Eye (tissue), 1 donor: Measurements from ENCODE around the gene TMEM203.

Experiments used
- DNase-seq: peaks from one replicate; pipeline ENCODE4 v3.0.0-alpha.2; 2015

Gene TMEM203

DNA sequence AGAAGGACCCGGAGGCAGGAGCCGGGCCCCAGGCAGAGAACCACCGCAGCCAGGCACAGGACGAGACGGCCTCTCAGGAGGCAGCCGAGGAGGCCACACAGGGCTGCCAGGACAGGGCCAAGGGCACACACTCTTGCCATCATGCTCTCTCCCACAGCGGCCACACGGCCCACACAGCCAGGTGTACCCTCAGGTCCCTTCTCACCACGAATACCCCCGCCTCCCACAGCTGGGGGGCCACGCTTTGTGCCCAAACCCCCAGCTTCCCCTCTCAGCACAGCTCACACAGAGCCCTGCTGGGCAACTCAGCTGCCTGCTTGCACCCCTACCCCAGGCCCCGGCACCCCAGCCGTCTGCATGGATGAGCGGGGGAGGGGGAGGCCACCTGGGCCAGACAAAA is 11.7 kb downstream of the TMEM203 start:
- DNase-seq, result no peak

DNA sequence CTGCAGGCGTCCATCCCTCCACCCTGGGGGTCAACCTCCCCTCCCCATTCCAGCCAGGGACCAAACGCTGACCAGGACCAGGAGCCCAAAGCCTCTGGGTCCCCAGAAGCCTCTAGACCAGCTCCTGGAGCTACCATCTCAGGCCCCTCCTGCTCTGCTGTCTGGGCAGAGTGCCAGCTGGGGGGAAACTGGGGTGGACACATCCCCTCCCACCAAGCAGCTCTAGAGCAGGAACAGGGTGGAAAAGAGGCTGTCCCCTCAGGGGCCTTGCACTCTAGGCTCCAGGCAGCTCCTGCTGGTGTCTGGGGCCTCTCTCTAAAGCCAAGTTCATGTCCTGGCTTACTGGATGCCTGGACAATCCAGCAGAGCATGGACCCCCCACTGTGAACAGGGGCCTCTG is 12.6 kb downstream of the TMEM203 start:
- peak; percentile 13 for DNase-seq

DNA sequence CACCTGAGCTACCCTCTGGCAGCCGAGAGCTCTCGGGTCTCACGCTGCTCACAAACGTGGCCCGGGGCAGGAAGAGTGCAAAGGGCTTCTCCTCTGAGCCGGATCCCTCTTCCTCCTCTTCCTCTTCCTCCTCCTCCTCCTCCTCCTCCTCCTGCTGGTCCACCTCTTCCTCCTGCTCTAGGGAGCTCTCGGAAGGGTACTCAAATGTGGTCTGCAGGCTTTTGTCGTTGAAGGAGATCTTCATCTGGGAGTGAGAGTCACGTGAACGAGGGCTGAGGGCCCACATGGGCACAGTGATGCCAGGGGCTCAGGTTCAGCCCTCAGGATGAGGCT is 13.0 kb downstream of the TMEM203 start:
- DNase-seq, result no peak

DNA sequence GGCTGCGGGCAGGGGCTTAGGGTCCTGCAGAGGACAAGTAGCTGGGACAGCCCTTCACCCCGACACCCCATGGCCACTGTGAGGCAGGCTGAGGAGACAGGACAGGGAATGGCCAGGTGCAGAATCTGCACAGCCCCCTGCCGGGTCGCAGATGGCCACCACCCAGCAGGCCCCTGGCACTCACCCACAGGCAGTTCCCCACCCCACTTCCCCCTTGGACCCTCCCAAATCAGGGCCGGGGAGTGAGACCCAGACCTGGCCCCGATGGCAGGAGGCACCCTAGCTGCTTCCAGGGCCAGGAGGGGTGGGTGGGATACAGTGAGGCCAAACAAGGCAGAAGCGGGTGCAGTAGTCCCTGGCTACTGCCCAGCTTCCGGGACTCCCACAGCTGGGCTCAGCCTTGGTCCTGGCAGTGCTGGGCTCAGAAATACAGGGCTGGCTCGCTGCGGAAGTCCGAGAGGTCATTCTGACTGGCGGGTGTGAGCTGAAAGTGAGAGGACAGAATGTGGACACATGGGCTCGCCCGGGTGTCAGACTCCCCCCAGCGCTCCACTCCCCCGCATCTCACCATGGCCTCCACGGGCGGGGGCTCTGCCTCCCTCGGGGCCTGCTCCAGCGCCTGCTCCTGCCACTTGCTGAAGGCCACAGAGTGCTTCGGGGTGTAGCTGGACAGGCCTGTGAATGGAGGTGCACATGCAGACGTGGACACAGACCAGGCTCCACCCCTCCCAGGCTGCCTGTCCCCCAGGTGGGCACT is 13.6 kb downstream of the TMEM203 start:
- no peak for DNase-seq

DNA sequence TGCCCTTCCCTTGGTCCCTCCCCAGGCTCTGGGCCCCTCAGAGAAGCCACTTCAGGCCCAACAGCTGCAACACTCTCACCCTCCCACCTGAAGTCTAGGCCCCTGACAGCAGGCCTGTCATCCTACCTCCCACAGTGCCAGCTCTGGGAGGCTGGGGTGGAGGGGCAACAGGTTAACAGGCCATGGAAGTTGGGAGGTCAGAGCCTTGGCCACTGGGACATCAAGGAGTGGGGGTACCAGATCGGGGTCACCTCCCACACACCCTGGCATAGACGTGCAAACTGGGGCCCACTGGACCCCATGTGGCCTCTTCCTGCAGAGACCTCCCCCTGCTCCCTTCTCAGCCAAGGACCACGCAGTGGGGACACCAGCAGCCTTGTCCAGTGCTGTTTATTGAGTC is 14.2 kb downstream of the TMEM203 start:
- DNase-seq, result no peak

DNA sequence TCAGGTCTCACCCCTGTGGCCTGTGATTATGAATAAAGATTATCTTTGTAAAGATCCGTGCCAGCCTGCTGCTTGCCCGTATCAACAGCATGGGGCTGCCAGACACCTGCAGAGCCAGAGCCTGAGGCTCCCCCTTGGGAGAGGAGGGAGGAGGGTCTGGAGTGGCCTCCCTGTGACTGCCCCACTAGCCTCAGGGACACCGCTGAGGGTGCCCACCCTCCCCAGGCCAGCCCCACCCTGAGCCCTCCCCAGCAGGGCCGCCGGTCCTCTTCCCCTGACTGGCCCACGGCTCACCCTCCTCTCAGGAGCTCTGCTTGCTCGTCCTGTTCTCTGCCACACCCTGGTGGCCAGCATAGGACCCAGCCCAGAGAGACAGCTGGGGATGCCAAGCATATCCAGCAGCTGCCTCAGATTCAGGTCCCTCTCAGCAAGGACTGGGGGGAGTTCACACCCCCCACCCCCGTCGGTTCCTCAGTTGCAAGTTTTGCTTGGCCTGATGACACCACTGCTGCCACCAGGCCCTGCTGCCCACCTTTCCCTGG is 15.1 kb downstream of the TMEM203 start:
- no peak for DNase-seq

DNA sequence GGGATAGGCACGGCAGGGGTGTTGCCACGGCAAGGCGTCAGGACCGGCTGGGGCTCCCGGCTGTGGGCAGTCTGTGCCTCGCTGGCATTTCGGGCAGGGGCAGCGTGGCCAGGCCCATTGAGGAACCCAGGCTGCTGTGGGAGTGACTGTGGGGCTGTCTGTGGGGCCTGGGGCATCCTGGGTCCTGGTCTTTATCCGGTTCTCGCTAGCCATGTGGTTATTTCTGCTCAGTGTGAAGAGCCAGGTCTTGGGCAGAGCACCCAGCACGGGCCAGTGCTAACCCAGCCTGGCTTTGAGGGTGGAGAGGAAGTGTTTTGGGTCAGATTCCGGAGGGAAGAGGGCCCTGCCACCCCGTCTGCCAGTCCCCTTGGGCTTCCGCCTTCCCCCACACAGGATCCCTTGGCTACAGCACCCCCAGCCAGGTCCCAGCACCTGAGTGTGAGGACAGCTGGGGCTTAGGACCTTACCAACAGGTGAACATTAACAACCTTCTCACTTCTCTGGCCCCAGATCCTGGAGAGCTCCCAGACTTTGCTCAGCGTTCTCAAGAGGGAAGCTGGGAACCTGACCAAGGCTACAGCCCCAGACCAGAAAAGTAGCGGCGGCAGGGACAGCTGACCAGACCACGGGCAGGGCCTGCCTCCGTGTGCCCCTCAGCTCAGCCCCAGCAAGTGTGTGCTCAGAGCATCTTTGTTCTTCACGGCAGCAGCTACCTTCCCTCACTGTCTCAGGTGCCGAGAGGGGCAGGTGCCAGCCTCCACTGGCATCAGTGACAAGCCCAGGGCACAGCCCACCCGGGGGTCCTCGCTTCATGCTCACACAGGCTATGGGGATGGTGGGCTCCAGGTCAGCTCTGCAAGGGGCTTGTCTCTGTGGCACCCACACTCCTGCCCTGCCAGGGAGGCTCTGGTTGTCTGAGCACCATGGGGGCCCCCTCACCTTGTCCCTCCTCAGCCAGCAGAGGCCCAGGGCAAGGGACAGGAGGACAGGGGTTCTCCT is 15.9 kb downstream of the TMEM203 start:
- no peak for DNase-seq

DNA sequence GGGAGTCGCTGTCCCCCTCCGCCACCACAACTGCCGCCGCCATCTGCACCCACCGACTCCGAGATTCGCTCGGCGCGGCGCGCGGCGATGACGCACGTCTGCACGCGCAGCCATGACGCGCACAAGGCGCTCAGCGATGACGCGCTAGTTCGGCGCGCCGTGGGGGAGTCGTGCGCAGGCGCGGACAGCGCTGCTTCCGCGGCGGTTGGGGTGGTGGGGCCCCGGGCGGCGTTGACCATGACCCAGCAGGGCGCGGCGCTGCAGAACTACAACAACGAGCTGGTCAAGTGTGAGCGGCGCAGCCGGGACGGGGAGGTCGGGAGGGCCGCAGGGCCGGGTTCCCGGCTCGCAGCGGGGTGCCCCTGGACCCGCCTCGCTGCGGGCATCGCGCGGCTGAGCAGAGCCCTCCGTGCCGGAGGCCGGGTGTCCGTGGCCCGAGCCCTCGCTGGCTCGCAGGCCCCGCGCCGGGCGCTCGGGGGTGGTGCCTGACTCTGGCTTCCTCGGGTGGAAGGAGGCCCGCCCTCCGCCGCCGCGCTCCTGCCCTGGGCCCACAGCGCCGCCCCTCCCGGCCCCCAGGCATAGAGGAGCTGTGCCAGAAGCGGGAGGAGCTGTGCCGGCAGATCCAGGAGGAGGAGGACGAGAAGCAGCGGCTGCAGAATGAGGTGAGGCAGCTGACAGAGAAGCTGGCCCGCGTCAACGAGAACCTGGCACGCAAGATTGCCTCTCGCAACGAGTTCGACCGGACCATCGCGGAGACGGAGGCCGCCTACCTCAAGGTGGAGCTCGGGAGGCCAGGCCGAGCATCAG is 16.8 kb downstream of the TMEM203 start, which contains the start of the genes ANAPC2 and SSNA1:
Gene ANAPC2 (minus strand): TSS at position 71 of the 807 bp plus-strand sequence. CDS start 28 bp downstream, at position 43.
Gene SSNA1 (plus strand): TSS at position 187 of the 807 bp plus-strand sequence. CDS start 51 bp downstream, at position 238.
- DNase-seq, result peak; percentile 98

DNA sequence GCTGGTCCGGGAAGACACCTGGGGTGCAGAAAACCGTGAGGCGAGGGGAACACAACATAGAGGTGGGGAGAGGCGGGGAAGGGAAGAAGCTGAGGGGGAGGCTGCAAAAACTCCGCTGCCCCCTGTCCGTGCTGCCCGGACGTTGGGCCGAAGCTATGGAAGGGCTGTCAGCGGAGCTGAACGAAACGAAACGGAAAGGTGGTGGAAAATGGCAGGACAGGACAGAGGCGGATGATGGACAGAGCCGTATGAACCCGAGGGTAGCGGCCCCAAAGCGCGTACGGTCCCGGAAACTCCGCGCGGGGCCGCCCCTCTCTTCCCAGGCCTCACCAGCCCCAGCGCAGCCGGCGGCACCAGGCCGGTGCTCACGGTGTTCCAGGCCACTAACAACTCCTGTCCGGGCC is 17.4 kb downstream of the TMEM203 start:
- DNase-seq, result no peak

DNA sequence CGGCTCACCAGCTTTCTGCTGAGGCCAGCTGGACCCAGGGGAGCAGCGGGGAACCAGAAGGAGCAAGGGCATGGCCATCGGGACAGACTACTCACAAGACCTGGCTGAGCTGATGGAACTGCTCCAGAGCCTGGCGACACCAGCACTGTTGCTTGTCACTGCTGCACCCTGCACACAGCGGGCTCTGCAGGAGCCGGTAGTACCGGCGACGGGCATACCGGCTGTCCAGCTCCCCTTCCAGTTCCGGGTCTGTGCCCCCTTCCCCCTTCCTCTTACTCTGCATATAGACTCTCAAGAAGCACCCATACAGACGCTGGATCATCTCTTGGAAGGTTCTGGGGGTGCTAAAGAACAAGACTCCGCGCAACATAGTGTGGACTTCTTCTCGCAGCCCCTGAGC is 18.1 kb downstream of the TMEM203 start:
- DNase-seq, result no peak

DNA sequence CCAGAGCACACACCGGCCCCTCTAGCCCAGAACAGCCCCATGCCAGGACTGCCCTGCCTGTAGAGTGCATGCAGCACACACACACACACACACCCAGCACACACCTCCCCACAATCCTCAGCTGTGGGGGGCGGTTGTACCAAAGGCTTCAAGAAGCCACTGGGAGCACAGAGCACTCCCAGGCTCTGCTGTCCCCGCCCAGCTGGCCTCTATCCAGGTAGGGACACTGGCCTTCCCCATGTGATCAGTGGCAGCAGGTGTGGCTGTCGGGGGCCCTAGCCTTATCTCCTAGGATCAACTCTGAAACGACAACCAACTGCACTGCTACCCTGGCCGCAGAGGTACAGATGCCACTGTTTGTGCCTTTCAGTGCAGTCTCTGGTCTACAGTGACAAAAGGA is 19.1 kb downstream of the TMEM203 start:
- DNase-seq, result no peak

DNA sequence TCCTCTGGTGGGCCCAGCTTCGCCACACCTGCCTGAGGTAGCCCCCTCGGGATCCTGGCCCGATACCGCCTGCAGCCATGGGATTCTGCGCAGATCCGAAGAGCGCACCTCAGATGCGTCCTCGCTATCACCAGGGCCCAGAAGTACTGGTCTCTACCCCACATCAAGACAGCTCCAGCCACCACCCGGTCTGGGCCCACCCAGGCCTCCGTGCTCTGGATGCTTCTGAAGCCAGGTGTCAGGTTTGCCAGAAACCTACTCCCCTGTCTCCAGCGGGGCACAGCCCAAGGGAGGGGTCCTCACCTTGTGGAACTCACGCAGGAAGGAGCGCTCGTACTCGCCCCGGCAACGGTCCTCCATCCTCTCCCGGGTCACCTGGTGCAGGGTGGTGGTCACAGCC is 19.5 kb downstream of the TMEM203 start:
- no peak for DNase-seq

DNA sequence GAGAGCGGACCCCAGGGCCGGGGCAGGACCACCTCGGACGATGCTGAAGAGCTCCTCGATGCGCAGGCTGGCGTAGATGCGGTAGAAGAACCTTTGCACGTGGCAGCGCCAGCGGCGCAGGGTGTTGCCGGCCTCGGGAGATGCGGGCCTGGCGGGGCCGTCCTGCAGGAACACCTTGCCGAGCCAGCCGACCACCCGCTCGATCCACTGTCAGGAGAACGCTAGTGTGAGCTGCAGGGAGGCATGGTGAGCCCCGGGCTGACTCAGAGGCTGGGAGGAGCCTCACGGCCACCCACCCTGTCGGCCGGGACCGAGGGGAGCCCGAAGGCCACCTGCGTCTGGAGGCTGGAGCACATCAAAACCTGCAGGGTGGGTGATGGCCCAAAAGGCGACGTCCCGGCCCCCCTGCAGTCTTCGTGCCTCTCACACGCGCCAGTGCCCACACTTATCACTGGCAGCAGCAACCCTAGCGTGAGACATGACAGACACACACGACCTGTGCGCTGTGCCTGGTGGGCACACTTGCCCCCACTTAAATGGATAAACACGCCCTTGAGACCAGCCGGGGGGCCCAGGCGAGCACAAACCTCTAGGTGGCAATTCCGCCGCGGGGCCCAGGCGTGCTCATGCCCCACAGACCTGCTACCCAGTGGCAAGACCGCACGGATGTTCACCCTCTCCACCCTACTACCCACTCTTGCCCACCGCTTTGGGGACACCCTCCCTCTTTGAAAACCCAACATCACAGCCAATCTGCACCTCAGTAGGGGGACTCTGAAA is 20.4 kb downstream of the TMEM203 start:
- no peak for DNase-seq

DNA sequence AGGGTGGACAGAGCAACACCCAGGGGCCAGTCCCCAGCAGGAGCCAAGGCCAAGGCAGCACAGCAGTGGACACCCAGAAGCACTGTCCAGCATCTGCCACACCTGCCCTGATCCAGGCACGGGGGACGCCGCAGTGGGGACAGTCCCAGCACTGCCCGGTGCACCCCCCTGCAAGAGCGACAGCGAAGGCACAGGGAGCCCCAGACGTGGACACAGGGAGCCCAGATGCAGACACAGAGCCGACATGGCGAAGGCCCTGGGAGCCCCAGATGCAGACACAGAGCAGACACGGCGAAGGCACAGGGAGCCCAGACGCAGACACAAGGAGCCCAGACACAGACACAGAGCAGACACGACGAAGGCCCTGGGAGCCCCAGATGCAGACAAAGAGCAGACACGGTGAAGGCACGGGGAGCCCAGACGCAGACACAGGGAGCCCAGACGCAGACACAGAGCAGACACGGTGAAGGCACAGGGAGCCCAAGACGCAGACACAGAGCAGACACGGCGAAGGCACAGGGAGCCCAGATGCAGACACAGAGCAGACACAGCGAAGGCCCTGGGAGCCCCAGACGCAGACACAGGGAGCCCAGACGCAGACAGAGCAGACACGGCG is 21.4 kb downstream of the TMEM203 start:
- no peak for DNase-seq

DNA sequence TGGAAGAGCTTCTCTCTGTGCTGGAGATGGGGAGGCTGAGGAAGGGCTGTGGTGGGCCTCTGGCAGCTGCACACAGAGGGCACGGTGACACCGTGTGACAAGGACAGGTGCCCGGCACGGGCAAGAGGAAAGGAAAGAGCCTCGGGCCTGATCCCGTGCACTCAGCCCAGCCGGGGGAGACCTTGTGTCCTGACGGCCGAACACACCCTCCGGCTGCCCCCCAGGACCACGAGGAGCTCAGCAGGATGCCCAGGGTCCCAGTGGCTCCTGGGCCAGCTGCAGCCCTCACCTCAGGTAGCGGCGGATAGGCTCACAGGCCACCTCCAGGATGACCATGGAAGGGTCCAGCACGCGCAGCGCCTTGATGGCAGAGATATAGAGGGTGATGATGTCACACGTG is 22.6 kb downstream of the TMEM203 start:
- DNase-seq, result no peak

DNA sequence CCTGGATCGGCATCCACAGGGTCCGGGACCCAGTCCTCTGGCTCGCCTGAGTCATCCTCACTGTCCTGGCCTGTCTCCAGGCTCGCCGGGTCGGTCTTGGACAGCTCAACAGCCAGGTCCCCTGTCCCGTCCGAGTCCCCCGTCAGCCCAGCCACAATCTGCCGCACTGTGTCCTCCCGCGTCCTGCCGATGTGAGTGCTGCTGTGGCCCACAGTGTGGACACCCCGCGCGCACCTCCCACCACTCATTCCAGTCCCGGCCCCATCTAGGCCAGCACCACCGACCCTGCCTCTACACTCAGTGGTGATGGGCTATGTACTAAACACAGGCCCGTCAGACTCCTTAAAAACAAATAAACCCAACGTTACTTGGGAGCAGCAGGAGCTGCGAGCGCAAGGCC is 23.8 kb downstream of the TMEM203 start:
- no peak for DNase-seq

DNA sequence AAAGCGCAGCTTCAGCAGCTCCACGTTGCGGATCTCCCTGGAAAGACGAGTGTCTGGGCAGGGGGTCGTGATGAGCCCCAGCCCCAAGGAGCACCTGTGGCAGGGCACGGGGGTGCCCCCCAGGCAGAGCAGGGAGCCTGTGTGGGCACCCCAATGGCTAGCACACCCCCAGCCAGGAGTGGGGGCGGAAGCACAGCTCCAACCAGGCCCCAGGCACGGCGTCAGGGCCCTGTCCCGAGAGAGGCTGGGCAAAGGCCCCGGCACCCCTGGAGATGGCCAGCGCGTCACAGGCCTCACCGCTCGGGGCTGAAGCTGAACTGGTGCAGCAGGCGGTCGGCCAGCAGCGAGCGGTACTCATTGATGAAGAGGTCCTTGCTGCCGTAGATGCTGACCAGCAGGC is 25.0 kb downstream of the TMEM203 start:
- DNase-seq, result no peak

DNA sequence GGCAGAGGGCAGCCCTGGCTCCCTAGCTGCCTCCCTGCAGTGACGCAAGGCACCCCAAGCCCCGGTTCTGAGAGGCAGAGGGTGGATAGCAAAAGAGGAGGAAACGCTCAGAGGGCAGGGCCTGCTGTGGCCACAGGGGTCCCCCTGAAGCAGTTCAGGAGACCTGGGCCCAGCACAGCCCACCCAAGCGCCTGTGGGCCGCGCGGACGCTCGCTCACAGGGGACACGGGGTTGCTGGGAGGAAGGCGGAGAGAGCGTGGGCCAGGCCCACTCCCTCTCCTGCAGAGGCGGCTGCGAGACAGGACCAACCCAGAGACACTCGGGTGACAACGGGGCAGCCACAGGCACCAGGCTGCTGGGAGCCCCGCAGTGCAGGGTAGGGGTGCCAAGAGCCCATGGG is 25.7 kb downstream of the TMEM203 start:
- DNase-seq, result no peak

DNA sequence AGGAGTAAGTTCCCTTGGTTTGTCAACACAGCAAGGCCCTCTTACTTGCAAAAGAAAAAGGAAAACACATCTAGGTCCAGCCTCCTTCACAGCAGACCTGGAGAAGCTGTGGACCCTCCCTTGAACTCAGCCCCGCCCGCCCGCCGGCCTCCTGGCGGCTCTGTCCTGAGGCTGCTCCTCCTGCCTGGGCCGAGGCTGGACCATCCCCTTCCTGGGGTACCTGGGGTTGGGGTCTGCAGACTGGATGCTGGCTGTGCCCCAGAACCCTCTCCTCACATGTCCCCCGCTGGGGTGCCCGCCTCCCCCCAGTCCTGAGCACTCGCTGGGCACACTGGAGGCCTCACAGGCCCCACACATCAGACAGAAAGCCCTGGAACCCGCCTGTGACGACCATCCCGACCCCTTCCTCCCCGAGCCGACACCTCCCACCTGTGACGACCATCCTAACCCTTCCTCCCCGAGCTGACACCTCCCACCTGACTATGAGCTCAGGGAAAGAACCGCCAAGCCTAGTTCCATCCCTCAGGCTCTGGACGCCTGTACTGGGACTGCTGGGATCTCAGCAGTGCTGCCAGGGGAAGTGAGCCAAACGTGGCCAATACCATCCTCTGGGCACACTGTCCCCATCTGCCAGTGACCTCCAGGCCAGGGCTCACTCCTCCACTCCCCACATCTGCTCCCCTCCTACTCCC is 26.4 kb downstream of the TMEM203 start:
- no peak for DNase-seq

DNA sequence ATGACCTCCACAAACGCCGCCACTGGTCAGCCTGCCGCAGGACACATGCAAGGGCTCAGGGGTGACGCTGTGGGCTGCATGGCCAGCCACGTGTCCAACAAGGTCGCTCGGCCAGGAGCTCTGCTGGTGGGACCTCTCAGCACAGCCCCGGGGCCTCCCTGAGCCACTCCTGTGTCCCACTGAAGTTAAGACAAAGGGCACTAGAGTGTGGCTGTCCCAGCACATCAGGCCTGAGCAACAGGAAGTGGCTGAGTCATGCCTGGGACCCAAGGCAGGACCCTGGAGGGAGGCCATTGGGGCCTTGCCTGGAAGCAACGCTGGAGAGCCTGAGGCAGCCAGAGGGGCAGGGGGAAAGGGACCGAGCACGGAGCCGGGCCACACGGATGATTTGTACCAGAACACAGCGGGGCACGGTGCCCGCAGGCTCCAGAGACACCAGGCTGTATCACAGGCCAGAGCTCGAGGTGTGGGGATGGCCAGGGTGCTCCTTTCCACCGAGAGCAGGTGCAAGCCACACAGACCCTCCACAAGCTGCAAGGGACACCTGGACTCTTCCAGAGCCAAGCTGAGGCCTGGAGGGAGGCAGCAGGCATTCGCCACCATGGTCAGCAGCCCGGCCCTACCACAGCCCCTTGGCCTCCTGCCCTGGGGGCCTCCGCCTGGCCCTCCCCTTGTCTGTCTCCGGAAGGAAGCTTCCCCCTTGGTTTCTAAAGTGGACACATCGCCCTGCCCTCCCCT is 27.1 kb downstream of the TMEM203 start:
- no peak for DNase-seq
